B cell (primary cell): Measurements from ENCODE around the gene HPS5.

Experiments used
- CTCF ChIP-seq: fragments of 200-600 bp; IDR thresholded peaks from one replicate; pipeline ENCODE4 v1.8.0; 2022; ENCODE audit warnings: antibody characterized with exemption, mild to moderate bottlenecking
- EZH2 ChIP-seq: IDR thresholded peaks from 2 replicates; pipeline ENCODE4 v1.6.1; 2012; ENCODE audit warnings: borderline replicate concordance, low read depth, mild to moderate bottlenecking, moderate library complexity, low read length; ENCODE audit not compliant: insufficient read depth, poor library complexity, severe bottlenecking

DNA sequence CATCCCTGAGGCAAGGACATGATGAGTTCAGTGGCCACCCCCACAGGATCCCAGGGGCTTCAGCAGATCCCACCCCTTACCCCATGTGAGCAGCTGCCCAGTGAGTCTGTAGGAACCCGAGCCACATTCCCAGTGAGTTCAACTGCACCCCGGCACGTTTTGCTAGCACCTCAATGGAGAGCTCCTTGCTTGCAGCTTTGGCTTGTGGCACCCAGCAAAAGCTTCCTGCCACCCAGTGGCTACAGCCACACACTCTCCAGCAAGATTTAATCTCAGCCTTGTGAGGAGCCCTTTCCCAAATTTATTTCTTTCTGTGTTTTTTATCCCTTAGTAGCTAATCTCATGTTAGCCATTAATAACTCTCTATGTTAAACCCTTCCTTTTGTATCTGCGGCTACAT, 51.8 kb downstream of the HPS5 start:
- TF ChIP-seq CTCF, result no peak
- TF ChIP-seq EZH2, result no peak
